Measurements from ENCODE around the gene ADAMTS17.
A peak's percentile ranks its signal among the peaks of the same experiment; 100 is the strongest.

Gene ADAMTS17

DNA sequence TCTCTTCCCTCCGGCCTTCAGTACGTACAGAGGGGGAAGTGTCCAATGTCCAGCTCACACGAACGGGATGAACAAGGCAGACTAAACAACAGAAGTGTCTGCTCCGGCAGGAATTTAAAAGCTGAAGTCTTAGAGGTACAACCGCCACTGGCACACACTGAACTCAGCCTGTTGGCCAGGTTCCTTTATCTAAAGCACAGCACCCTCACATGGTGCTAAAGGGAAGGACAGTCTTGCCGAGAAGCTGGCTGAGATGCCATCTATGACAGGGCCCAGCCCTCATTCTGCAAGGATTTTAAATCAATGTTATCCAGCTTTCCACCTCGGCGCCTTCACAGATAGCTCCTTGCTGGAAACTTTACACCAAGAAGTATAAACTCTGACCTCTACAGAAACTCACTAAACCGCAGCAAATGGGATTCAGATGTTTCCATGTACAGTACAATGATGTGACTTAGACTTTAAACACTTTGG lies 2.8 kb downstream of the ADAMTS17 start:
- TF ChIP-seq, protein P1, sequence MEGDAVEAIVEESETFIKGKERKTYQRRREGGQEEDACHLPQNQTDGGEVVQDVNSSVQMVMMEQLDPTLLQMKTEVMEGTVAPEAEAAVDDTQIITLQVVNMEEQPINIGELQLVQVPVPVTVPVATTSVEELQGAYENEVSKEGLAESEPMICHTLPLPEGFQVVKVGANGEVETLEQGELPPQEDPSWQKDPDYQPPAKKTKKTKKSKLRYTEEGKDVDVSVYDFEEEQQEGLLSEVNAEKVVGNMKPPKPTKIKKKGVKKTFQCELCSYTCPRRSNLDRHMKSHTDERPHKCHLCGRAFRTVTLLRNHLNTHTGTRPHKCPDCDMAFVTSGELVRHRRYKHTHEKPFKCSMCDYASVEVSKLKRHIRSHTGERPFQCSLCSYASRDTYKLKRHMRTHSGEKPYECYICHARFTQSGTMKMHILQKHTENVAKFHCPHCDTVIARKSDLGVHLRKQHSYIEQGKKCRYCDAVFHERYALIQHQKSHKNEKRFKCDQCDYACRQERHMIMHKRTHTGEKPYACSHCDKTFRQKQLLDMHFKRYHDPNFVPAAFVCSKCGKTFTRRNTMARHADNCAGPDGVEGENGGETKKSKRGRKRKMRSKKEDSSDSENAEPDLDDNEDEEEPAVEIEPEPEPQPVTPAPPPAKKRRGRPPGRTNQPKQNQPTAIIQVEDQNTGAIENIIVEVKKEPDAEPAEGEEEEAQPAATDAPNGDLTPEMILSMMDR (IDR thresholded peaks at IDR 0.05; ENCODE audit: low read depth, low read length), result peak; percentile 78
- Histone ChIP-seq H3K9me3 (ENCODE audit: severe bottlenecking) (no peaks in the 10 kb centered on the region), H3K27me3 (ENCODE audit: insufficient read depth, low read depth, severe bottlenecking) (peaks cover 58% of the 10 kb centered on the region), H3K4me3 (ENCODE audit: low read depth, low read length) (no peak overlapping the region), H3K36me3 (no peaks in the 10 kb centered on the region), H3K27ac (no peak overlapping the region)
- DNase-seq, result peak; percentile 65

DNA sequence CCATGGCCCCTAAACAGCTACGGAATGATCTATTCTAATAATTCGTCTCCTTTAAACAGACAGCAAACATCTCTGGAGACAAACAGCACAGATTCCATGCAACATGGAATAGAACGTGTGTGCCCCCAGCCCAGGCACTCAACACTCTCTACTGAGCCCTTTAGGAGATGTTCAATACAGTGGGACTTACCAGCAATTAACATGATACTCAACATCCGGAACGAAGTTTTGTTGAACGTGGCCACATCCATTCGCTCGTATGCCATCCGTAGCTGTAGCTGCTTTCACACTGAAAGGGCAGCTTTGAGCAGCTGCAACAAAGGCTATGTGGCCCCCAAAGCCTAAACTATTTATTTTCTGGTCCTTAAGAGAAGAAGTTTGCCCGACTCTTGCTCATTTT lies 3.5 kb downstream of the ADAMTS17 start:
- Histone ChIP-seq H3K9me3 (ENCODE audit: severe bottlenecking) (no peaks in the 10 kb centered on the region), H3K27ac (no peak overlapping the region), H3K36me3 (no peaks in the 10 kb centered on the region), H3K4me3 (ENCODE audit: low read depth, low read length) (no peak overlapping the region), H3K27me3 (ENCODE audit: insufficient read depth, low read depth, severe bottlenecking) (peaks cover 53% of the 10 kb centered on the region)
- TF ChIP-seq, protein P1 (IDR thresholded peaks at IDR 0.05; ENCODE audit: low read depth, low read length), result no peak
- DNase-seq, result no peak

DNA sequence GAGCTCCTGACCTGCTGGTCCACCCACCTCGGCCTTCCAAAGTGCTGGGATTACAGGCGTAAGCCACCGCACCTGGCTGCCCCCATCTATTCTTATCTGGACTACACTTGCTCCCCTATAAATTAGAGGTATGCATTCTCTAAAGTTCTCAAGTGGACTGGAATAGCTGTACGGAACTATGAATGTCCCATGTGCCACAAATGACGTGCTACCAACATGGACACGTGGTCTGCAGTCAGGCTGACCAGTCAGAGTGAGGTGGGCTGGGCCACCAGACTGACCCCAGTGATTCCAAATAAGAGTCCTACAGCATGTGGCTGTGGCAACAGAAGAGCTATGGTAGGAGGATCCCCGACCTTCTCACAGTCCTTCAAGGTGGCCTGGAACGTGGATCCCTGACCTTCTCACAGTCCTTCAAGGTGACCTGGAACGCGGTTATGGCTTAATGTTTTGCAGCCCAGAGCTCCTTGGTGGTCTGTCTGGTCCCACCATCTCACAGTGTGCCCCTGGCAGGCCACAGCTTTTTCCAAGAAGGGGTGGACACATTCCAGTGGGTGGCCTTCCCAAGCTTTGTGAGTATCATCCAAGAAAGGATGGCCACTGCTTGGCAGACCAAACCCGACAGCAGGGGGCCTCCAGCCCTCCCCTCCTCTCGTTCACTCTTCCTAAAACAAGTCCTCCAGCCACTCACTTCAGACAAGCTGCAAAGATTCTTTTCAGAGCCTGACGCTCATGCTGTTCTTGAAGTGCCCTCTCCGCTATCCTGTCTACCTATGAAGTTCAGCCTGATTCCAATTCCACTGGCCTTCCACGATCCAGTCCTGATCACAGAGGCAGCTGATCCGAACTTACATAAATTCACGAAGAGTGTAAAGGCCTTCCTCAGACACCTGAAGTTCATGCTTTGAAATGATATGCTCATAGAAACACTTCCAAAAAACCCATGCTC lies 4.4 kb downstream of the ADAMTS17 start:
- Histone ChIP-seq H3K4me3 (ENCODE audit: low read depth, low read length) (no peak overlapping the region), H3K9me3 (ENCODE audit: severe bottlenecking) (no peaks in the 10 kb centered on the region), H3K27ac (no peak overlapping the region), H3K27me3 (ENCODE audit: insufficient read depth, low read depth, severe bottlenecking) (peaks cover 47% of the 10 kb centered on the region), H3K36me3 (no peaks in the 10 kb centered on the region)
- TF ChIP-seq, protein P1 (IDR thresholded peaks at IDR 0.05; ENCODE audit: low read depth, low read length), result no peak
- no peak for DNase-seq

DNA sequence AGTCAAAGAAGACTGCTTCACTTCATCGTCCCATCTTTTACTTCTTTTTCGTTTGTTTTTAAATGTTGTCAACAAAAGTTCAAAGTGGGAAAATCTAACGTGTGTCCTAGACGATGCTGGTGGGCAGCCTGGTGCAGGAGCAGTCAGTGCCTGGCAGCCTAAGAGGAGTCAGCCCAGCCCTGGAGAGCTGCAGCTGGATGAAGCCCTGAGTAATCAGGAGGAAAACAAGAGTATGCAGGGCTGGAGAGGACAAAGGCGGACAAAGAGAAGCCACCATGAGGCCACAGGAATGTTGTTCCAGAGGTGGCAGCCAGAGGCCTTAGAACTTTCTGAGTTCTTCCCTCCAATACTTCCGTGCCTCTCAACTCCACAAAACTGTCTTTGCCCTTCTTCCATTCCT lies 5.7 kb downstream of the ADAMTS17 start:
- Histone ChIP-seq H3K4me3 (ENCODE audit: low read depth, low read length) (no peak overlapping the region), H3K9me3 (ENCODE audit: severe bottlenecking) (no peaks in the 10 kb centered on the region), H3K27me3 (ENCODE audit: insufficient read depth, low read depth, severe bottlenecking) (peaks cover 46% of the 10 kb centered on the region), H3K27ac (no peak overlapping the region), H3K36me3 (no peaks in the 10 kb centered on the region)
- TF ChIP-seq, protein P1 (IDR thresholded peaks at IDR 0.05; ENCODE audit: low read depth, low read length), result no peak
- no peak for DNase-seq

DNA sequence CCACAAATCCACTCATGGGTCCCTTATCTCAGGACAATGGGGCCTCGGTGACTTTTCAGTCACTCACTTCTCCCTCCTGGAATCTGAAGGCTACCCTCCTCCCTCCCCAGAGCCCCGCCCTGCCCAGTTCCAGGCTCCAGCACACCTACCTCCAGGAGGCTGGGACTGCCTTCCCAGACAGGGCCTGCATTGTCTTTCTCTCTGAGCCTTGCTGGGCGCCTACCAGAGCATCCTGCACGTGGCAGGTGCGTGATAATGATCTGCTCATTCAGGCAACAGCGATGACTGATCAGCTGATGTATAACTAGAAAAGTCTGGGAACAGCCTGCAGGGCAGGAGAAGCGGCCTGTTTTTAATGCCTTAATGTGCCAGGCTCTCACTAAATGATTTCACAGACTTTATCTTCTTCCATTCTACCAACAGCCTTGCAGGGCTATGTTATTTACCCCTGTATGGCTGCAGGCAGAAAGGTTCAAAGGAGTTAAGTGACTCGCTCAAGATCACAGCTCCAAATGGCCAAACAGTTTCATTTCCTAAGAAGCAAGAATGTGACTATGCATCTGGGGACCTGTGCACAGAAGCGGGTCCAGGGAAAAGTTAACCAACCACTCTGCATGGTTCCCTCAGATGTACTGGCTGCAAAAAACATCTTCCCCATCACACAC lies 6.3 kb downstream of the ADAMTS17 start:
- Histone ChIP-seq H3K36me3 (no peaks in the 10 kb centered on the region), H3K4me3 (ENCODE audit: low read depth, low read length) (no peak overlapping the region), H3K27me3 (ENCODE audit: insufficient read depth, low read depth, severe bottlenecking) (peaks cover 46% of the 10 kb centered on the region), H3K9me3 (ENCODE audit: severe bottlenecking) (no peaks in the 10 kb centered on the region), H3K27ac (no peak overlapping the region)
- DNase-seq, result no peak
- TF ChIP-seq, protein P1 (IDR thresholded peaks at IDR 0.05; ENCODE audit: low read depth, low read length), result no peak
